Adrenal gland (tissue), 12 donors: Measurements from ENCODE around the gene MUSTN1. TPM values are rescaled to one million over a fixed set of nuclear protein-coding genes. Genes with fewer than 3 reads are reported as not detected.

Experiments used
- DNase-seq, 7 donors: peaks; one replicate each; pipeline ENCODE4 v3.0.0-alpha.2; 2019 to 2020
- H3K27ac ChIP-seq, 5 donors: fragments of 200-600 bp; sonication (generic) in 4 of 5; 1 replicate in 3 of 5; 2 replicates in 2 of 5; pipeline versions ENCODE4 v1.5.1 to v1.8.0; 2016 to 2020; ENCODE audit warnings: mild to moderate bottlenecking in 1 of 5
- H3K27me3 ChIP-seq: fragments of 200-600 bp; 2 replicates; pipeline ENCODE4 v1.8.0; 2021
- H3K36me3 ChIP-seq, 2 donors: fragments of 200-600 bp; replicated peaks in 1 of 2; 1 replicate in 1 of 2; 2 replicates in 1 of 2; pipeline versions ENCODE4 v1.5.1 to v1.8.0; 2018 to 2022
- H3K4me1 ChIP-seq, 2 donors: fragments of 200-600 bp; replicated peaks in 1 of 2; 1 replicate in 1 of 2; 2 replicates in 1 of 2; pipeline versions ENCODE4 v1.5.1 to v1.8.0; 2018 to 2021
- H3K4me3 ChIP-seq, 4 donors: fragments of 200-600 bp; sonication (generic) in 3 of 4; one replicate each; pipeline ENCODE4 v1.5.1; 2016 to 2018
- H3K9me3 ChIP-seq, 3 donors: fragments of 200-600 bp; sonication (generic) in 1 of 3; replicated peaks in 1 of 3; 1 replicate in 2 of 3; 2 replicates in 1 of 3; pipeline versions ENCODE4 v1.5.1 to v1.8.0; 2016 to 2021
- CTCF ChIP-seq, 6 experiments: fragments of 450-650 bp in 4 of 6; fragments of 200-600 bp in 2 of 6; sonication (generic) in 1 of 6; IDR thresholded peaks; 1 replicate in 5 of 6; 2 replicates in 1 of 6; pipeline versions ENCODE4 v1.5.1 to v1.8.0; 2016 to 2021; ENCODE audit warnings: antibody characterized with exemption in 6 of 6, mild to moderate bottlenecking in 2 of 6, moderate library complexity in 1 of 6
- POLR2A ChIP-seq, 2 donors: fragments of 450-650 bp; IDR thresholded peaks; one replicate each; pipeline ENCODE4 v1.6.1; 2017; ENCODE audit warnings: antibody characterized with exemption in 2 of 2, mild to moderate bottlenecking in 2 of 2, moderate library complexity in 1 of 2
- WGBS, 4 donors: extraction: QIAGEN DNeasy Blood & Tissue Kit in 2 of 4; methylation state at CpG; one replicate each; pipeline versions ENCODE4 v1.1.5 to v1.1.7; 2013 to 2017; 5-methylcytosine and 5-hydroxymethylcytosine counted together
- intact Hi-C, 2 donors: fragments of 100-400 bp; cut with DNase I; formaldehyde crosslinking; loops; one replicate each; pipeline versions ENCODE4 v1.14.1 to v1.15.0; 2022 to 2023
- polyA plus RNA-seq, 3 donors: library from polyadenylated mRNA; stranded (reverse); fragments of 200-250 nt in 2 of 3; fragments of 350-450 nt in 1 of 3; fragmentation: Illumina TruSeq in 1 of 3; extraction: RNeasy Lipid Tissue Mini Kit (QIAGEN cat#74804) in 1 of 3; gene quantifications; one replicate each; pipeline ENCODE4 v1.2.3, GENCODE V29; 2013 to 2014
- total RNA-seq, 9 donors: library from RNA; depleted of rRNA in 4 of 9; stranded (reverse); fragments of >200 nt in 4 of 9; fragments of 120-200 nt in 1 of 9; fragmentation: NEBNext Ultra II Directional in 1 of 9; extraction: Animal tissue kit (Norgen Biotek cat#: 25700) in 1 of 9; gene quantifications; one replicate each; pipeline versions ENCODE4 v1.1.0 to v1.2.4, GENCODE V29; 2013 to 2023
- donor health status: healthy with polysubstance abuse.
- donor health status: Bipolar disorder and iron deficiency.
- donor health status: DM: yes; HTN: yes; CAD: no.
- donor health status: DM: no; HTN: no; CAD: no.
- donor health status: DM: no; HTN: no; CAD: no.
- donor health status: DM: yes; HTN: yes; CAD: no.

MUSTN1 gene
- total and polyA plus RNA-seq, 12 donors: 0.50 to 128 (median 2.2) TPM; not detected in 4

- no peaks in the 10 kb centered on the region for H3K36me3 ChIP-seq
- no peak for TF ChIP-seq POLR2A (IDR thresholded peaks at IDR 0.05)
- TF ChIP-seq CTCF (IDR thresholded peaks at IDR 0.05): no peak
- DNase-seq: no peak
- peaks cover 0 to 2% of the 10 kb centered on the region in 2 donors for H3K4me1 ChIP-seq
- H3K27me3 ChIP-seq: no peaks in the 10 kb centered on the region
- H3K9me3 ChIP-seq: no peaks in the 10 kb centered on the region
- 83 to 94% (median 91%) methylated on average over 7 to 8 of the region's 8 CpGs for WGBS, 4 donors
- H3K4me3 ChIP-seq: no peak overlapping the region
- no peak overlapping the region for H3K27ac ChIP-seq
- intact Hi-C loops: no loop called here
Observed at GRCh38 chr3:52860424-52860768, 25.6 kb upstream of the MUSTN1 start.

DNA sequence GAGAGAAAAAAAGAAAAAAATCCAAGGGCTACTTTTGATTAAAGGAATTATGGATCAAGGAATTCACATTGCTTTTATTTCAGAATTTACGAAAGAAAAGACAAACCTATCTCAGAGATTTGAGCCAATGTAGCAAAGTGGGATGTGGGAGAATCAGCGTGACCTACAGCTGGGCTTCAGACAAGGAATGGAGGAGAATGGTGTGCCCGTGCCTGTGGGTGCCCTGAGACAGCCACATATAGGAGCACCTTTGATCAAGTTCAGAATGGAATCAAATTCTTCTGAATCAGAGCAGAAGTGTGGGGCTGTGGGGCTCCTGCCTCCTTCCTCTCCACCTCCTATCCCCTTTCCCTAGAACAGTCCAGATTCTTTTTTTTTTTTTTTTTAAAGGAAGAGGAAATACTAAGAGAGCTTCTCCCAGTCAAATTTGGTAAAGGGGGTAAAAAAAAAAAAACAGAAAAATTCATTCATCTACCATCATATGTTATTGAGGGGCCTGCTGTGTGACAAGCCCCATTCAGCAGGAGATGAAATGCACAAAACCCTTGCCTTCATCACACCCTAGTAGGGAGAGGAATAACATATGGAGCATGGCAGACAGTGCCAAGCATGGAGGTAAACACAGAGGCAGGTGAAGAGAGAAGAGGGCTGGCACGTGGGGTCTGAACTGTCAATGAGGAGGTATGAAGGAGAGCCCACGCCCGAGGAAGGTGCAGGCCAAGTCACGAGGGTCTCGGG, 25.0 kb upstream of the MUSTN1 start:
- H3K27me3 ChIP-seq: no peaks in the 10 kb centered on the region
- peaks cover 0 to 2% of the 10 kb centered on the region in 2 donors for H3K4me1 ChIP-seq
- H3K9me3 ChIP-seq: no peaks in the 10 kb centered on the region
- no peak overlapping the region for H3K4me3 ChIP-seq
- TF ChIP-seq POLR2A (IDR thresholded peaks at IDR 0.05) (no peak), CTCF (IDR thresholded peaks at IDR 0.05) (no peak)
- no peak overlapping the region for H3K27ac ChIP-seq
- intact Hi-C loops: loop anchor here in 1 of 2 donors (10.0 kb wide), 1 partner anchor 75 kb away; no protein-coding TSS in a partner anchor
- no peak for DNase-seq
- 88 to 94% (median 89%) methylated on average over 8 of the region's 8 CpGs for WGBS, 4 donors
- H3K36me3 ChIP-seq: peaks cover 0 to under 1% of the 10 kb centered on the region in 2 donors

GRCh38 chr3:52857864-52858263, 23.0 kb upstream of the MUSTN1 start:
- H3K27me3 ChIP-seq: no peaks in the 10 kb centered on the region
- no peak overlapping the region for H3K4me3 ChIP-seq
- peaks cover 0 to 8% of the 10 kb centered on the region in 2 donors for H3K36me3 ChIP-seq
- DNase-seq: no peak
- WGBS, 4 donors: 79 to 95% (median 93%) methylated on average over 5 of the region's 5 CpGs
- H3K4me1 ChIP-seq: peaks cover 0 to 8% of the 10 kb centered on the region in 2 donors
- intact Hi-C loops: loop anchor here in 1 of 2 donors (10.0 kb wide), 1 partner anchor 77 kb away; no protein-coding TSS in a partner anchor
- no peaks in the 10 kb centered on the region for H3K9me3 ChIP-seq
- no peak overlapping the region for H3K27ac ChIP-seq
- no peak for TF ChIP-seq CTCF (IDR thresholded peaks at IDR 0.05)
- TF ChIP-seq POLR2A (IDR thresholded peaks at IDR 0.05): no peak

GRCh38 chr3:52857133-52857532, 22.3 kb upstream of the MUSTN1 start:
- intact Hi-C loops: loop anchor here in 1 of 2 donors (10.0 kb wide), 1 partner anchor 78 kb away; no protein-coding TSS in a partner anchor
- DNase-seq: no peak
- peaks cover 0 to 13% of the 10 kb centered on the region in 2 donors for H3K36me3 ChIP-seq
- peaks cover 0 to 12% of the 10 kb centered on the region in 2 donors for H3K4me1 ChIP-seq
- no peaks in the 10 kb centered on the region for H3K27me3 ChIP-seq
- TF ChIP-seq POLR2A (IDR thresholded peaks at IDR 0.05): no peak
- WGBS, 4 donors: 79 to 87% (median 81%) methylated on average over 3 of the region's 3 CpGs
- H3K4me3 ChIP-seq: no peak overlapping the region
- no peaks in the 10 kb centered on the region for H3K9me3 ChIP-seq
- no peak overlapping the region for H3K27ac ChIP-seq
